ENCODE results near the gene WDR45B.

DNA sequence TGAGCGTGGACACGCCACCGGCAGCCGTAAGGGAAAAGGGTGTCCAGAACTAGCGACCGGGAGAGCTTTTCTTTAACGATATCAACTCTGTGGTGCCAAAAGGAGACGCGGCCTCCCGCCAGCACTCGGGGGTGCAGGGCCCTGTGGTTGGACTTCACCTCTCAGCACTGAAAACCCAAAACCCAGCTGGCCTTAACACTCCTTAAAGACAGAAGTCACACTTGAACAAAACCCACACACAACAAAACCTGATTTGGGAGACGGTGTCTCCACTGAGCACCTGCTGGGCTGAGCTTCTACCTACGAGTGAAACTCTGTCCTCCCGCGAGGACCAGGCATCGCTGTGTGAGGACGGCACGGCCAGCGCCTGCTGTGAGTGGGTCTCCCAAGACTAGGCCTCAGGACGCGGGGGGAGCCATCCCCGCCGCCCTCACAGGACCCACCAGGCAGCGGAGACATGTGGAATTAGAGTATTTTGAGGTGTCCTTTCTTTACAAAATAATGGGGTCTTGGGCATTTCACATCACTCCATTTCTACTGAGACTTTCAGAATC lies 46.7 kb downstream of the WDR45B start:
- TF ChIP-seq, protein P1, sequence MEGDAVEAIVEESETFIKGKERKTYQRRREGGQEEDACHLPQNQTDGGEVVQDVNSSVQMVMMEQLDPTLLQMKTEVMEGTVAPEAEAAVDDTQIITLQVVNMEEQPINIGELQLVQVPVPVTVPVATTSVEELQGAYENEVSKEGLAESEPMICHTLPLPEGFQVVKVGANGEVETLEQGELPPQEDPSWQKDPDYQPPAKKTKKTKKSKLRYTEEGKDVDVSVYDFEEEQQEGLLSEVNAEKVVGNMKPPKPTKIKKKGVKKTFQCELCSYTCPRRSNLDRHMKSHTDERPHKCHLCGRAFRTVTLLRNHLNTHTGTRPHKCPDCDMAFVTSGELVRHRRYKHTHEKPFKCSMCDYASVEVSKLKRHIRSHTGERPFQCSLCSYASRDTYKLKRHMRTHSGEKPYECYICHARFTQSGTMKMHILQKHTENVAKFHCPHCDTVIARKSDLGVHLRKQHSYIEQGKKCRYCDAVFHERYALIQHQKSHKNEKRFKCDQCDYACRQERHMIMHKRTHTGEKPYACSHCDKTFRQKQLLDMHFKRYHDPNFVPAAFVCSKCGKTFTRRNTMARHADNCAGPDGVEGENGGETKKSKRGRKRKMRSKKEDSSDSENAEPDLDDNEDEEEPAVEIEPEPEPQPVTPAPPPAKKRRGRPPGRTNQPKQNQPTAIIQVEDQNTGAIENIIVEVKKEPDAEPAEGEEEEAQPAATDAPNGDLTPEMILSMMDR (IDR thresholded peaks at IDR 0.05) = no peak
- TF ChIP-seq POLR2A (IDR thresholded peaks at IDR 0.05) = no peak
